HG03175 (cell line): ENCODE results near the gene PIM3.

Experiments used
- ATAC-seq: cut with Tn5 transposase; IDR thresholded peaks from one replicate; pipeline ENCODE4 v1.9.1; 2021; ENCODE audit warnings: mild to moderate bottlenecking, moderate library complexity; ENCODE audit not compliant: unreplicated experiment

Gene PIM3

GRCh38 chr22:49966041-49966773 is 5.6 kb downstream of the PIM3 start:
- ATAC-seq, result no peak

- ATAC-seq, result no peak
Measured at GRCh38 chr22:49966774-49967705, 6.5 kb downstream of the PIM3 start.

GRCh38 chr22:49967706-49968208 is 7.2 kb downstream of the PIM3 start:
- no peak for ATAC-seq

GRCh38 chr22:49968313-49968830 is 7.8 kb downstream of the PIM3 start:
- no peak for ATAC-seq

- no peak for ATAC-seq
Measured at GRCh38 chr22:49968831-49969661, 8.5 kb downstream of the PIM3 start.

GRCh38 chr22:49969751-49970527 is 9.4 kb downstream of the PIM3 start:
- no peak for ATAC-seq

- peak; percentile 75 for ATAC-seq
Measured at GRCh38 chr22:49970528-49971231, 10.1 kb downstream of the PIM3 start.

- ATAC-seq, result peak; percentile 25
Measured at GRCh38 chr22:49971232-49972162, 10.9 kb downstream of the PIM3 start.

GRCh38 chr22:49972163-49973017 is 11.8 kb downstream of the PIM3 start:
- no peak for ATAC-seq

GRCh38 chr22:49973018-49973961 is 12.7 kb downstream of the PIM3 start:
- ATAC-seq, result no peak

GRCh38 chr22:49975543-49976389 is 15.2 kb downstream of the PIM3 start:
- ATAC-seq, result no peak

GRCh38 chr22:49976439-49977175 is 16.0 kb downstream of the PIM3 start:
- ATAC-seq, result no peak

GRCh38 chr22:49977578-49977977 is 17.0 kb downstream of the PIM3 start:
- no peak for ATAC-seq

- ATAC-seq, result no peak
Measured at GRCh38 chr22:49979587-49980264, 19.2 kb downstream of the PIM3 start.
